ENCODE measurements around the gene BRF1. TPM values are rescaled to one million over a fixed set of nuclear protein-coding genes. Genes with fewer than 3 reads are reported as not detected.
A peak's percentile ranks its signal among the peaks of the same experiment; 100 is the strongest.

Gene BRF1
- total and polyA plus RNA-seq, 5 donors, result 17.9 to 21.1 (median 18.2) TPM

DNA sequence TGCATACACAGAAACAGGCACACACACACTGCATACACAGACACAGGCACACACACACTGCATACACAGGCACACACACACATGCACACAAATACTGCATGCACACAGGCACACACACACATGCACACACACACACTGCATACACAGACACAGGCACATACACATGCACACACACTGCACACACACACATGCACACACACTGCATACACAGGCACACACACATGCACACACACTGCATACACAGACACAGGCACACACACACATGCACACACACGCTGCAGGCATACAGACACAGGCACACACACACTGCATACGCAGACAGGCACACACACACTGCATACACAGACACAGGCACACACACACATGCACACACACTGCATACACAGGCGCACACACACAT lies 85.2 kb downstream of the BRF1 start:
- ATAC-seq (no peak), DNase-seq (no peak)
- intact Hi-C loops (cut with DNase I), result no loop called here
- Histone ChIP-seq H3K4me1 (ENCODE audit: control insufficient read depth, insufficient read depth, low read length) (no peaks in the 10 kb centered on the region), H3K4me3 (ENCODE audit: low read length) (no peak overlapping the region), H3K27ac (ENCODE audit: low read length) (no peak overlapping the region), H3K9me3 (ENCODE audit: control insufficient read depth, low read length) (no peaks in the 10 kb centered on the region), H3K27me3 (ENCODE audit: control insufficient read depth, insufficient read depth) (no peaks in the 10 kb centered on the region)
- 98% methylated on average over 3 of the region's 3 CpGs for WGBS

GRCh38 chr14:105214324-105214915 lies 86.4 kb downstream of the BRF1 start:
- intact Hi-C loops (cut with DNase I), result no loop called here
- no peak for ATAC-seq

DNA sequence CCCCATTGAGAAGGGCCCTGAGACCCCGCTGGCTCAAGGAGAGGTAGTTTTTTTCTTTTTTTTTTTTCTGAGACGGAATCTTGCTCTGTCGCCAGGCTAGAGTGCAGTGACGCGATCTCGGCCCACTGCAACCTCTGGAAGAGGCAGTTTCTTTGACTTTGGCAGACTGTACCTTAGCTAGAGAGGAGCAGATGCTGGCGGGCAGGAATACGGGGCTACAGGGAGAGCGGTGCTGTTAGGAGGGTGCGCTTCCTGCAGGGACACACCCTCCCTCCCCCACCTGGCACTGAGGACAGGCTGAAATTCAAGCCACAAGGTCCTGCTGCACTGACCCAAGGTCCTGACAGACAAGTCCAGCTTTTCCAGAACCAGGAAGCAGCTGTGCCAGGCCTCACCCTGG lies 87.4 kb downstream of the BRF1 start:
- ATAC-seq, result no peak
- intact Hi-C loops (cut with DNase I), result no loop called here

More at GRCh38 chr14:105214324-105214915, 86.4 kb downstream of the BRF1 start:
- Histone ChIP-seq H3K4me1 (ENCODE audit: control insufficient read depth, insufficient read depth, low read length) (no peaks in the 10 kb centered on the region), H3K4me3 (ENCODE audit: low read length) (no peak overlapping the region), H3K27me3 (ENCODE audit: control insufficient read depth, insufficient read depth) (no peaks in the 10 kb centered on the region), H3K27ac (ENCODE audit: low read length) (no peak overlapping the region), H3K9me3 (ENCODE audit: control insufficient read depth, low read length) (no peaks in the 10 kb centered on the region)
- WGBS, result 91% methylated on average over 14 of the region's 14 CpGs
- peak in 1 of 3 donors; percentile 40 for DNase-seq

GRCh38 chr14:105212541-105213300 lies 88.1 kb downstream of the BRF1 start:
- peak in 2 of 3 donors; percentile 27 to 36 for DNase-seq
- 90% methylated on average over 18 of the region's 18 CpGs for WGBS

More for the DNA sequence above, 87.4 kb downstream of the BRF1 start:
- Histone ChIP-seq H3K27ac (ENCODE audit: low read length) (no peak overlapping the region), H3K4me1 (ENCODE audit: control insufficient read depth, insufficient read depth, low read length) (no peaks in the 10 kb centered on the region), H3K9me3 (ENCODE audit: control insufficient read depth, low read length) (no peaks in the 10 kb centered on the region), H3K27me3 (ENCODE audit: control insufficient read depth, insufficient read depth) (no peaks in the 10 kb centered on the region), H3K4me3 (ENCODE audit: low read length) (no peak overlapping the region)
- 86% methylated on average over 10 of the region's 10 CpGs for WGBS
- peak in 1 of 3 donors; percentile 13 for DNase-seq

GRCh38 chr14:105211758-105212089 lies 89.1 kb downstream of the BRF1 start:
- Histone ChIP-seq H3K9me3 (ENCODE audit: control insufficient read depth, low read length) (no peaks in the 10 kb centered on the region), H3K27ac (ENCODE audit: low read length) (no peak overlapping the region), H3K4me1 (ENCODE audit: control insufficient read depth, insufficient read depth, low read length) (peaks cover 2% of the 10 kb centered on the region), H3K4me3 (ENCODE audit: low read length) (no peak overlapping the region), H3K27me3 (ENCODE audit: control insufficient read depth, insufficient read depth) (no peaks in the 10 kb centered on the region)
- no peak for ATAC-seq
- DNase-seq, result peak in 1 of 3 donors; percentile 21
- intact Hi-C loops (cut with DNase I), result no loop called here
- WGBS, result 88% methylated on average over 9 of the region's 9 CpGs

More at GRCh38 chr14:105212541-105213300, 88.1 kb downstream of the BRF1 start:
- Histone ChIP-seq H3K9me3 (ENCODE audit: control insufficient read depth, low read length) (no peaks in the 10 kb centered on the region), H3K27me3 (ENCODE audit: control insufficient read depth, insufficient read depth) (no peaks in the 10 kb centered on the region), H3K4me3 (ENCODE audit: low read length) (no peak overlapping the region), H3K4me1 (ENCODE audit: control insufficient read depth, insufficient read depth, low read length) (no peaks in the 10 kb centered on the region), H3K27ac (ENCODE audit: low read length) (no peak overlapping the region)
- ATAC-seq, result no peak
- intact Hi-C loops (cut with DNase I), result no loop called here

GRCh38 chr14:105211086-105211757 lies 89.6 kb downstream of the BRF1 start:
- Histone ChIP-seq H3K4me3 (ENCODE audit: low read length) (no peak overlapping the region), H3K27me3 (ENCODE audit: control insufficient read depth, insufficient read depth) (no peaks in the 10 kb centered on the region), H3K4me1 (ENCODE audit: control insufficient read depth, insufficient read depth, low read length) (peaks cover 2% of the 10 kb centered on the region), H3K27ac (ENCODE audit: low read length) (no peak overlapping the region), H3K9me3 (ENCODE audit: control insufficient read depth, low read length) (no peaks in the 10 kb centered on the region)
- WGBS, result 93% methylated on average over 23 of the region's 23 CpGs
- intact Hi-C loops (cut with DNase I), result no loop called here
- DNase-seq, result peak in 1 of 3 donors; percentile 51
- no peak for ATAC-seq

GRCh38 chr14:105210266-105211025 lies 90.4 kb downstream of the BRF1 start:
- Histone ChIP-seq H3K27me3 (ENCODE audit: control insufficient read depth, insufficient read depth) (no peaks in the 10 kb centered on the region), H3K4me3 (ENCODE audit: low read length) (no peak overlapping the region), H3K27ac (ENCODE audit: low read length) (no peak overlapping the region), H3K4me1 (ENCODE audit: control insufficient read depth, insufficient read depth, low read length) (peaks cover 2% of the 10 kb centered on the region), H3K9me3 (ENCODE audit: control insufficient read depth, low read length) (no peaks in the 10 kb centered on the region)
- WGBS, result 93% methylated on average over 30 of the region's 30 CpGs
- ATAC-seq, result no peak
- DNase-seq, result peak in 2 of 3 donors; percentile 32 to 44
- intact Hi-C loops (cut with DNase I), result no loop called here

DNA sequence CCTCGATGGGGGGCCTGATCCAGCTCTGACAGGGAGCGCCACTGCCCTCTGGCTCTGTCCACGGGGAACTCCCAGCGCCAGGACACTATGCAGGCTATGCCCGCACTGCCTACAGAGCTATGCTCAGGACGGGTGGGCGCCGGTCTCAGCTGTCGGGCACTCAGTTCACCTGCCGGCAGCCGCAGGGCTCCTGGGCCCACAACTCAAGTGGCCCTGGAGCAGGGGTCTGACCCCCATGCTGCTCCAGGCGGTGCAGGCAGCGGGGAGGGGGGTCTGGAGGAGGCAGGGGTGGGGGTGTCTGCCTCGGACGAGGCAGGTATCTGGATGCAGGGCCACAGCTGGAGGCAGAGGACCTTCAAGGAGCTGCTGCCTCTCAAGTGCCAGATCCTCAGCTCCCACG lies 91.2 kb downstream of the BRF1 start:
- ATAC-seq (no peak), DNase-seq (peak in 1 of 3 donors; percentile 56)
- Histone ChIP-seq H3K4me3 (ENCODE audit: low read length) (no peak overlapping the region), H3K9me3 (ENCODE audit: control insufficient read depth, low read length) (no peaks in the 10 kb centered on the region), H3K27me3 (ENCODE audit: control insufficient read depth, insufficient read depth) (no peaks in the 10 kb centered on the region), H3K4me1 (ENCODE audit: control insufficient read depth, insufficient read depth, low read length) (peaks cover 4% of the 10 kb centered on the region), H3K27ac (ENCODE audit: low read length) (no peak overlapping the region)
- 94% methylated on average over 16 of the region's 16 CpGs for WGBS
- intact Hi-C loops (cut with DNase I), result loop anchor here in 3 of 4 donors (5.0 to 10.0 kb wide), 6 partner anchors 73 to 325 kb away; partner anchors contain the start of gene CRIP1 (in 1 of the 3)

DNA sequence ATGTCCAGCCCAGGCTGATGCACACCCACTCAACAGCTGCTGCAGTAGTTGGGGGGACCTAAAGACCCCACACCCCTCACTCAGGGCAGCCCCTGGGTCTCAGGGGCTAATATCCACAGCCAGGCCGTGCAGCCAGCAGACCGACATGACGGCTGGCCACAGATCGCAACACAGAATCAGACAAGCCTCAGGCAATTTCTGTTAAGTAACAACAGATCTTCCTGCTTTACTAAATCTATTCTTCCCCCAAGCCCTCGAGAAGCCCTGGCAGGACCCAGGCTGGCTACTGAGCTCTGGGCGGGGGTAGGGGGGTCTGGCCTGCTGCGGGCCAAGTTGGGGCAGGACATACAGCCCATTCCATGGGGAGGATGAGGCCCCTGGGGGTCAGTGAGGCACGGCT lies 91.7 kb downstream of the BRF1 start:
- Histone ChIP-seq H3K27me3 (ENCODE audit: control insufficient read depth, insufficient read depth) (no peaks in the 10 kb centered on the region), H3K4me3 (ENCODE audit: low read length) (no peak overlapping the region), H3K4me1 (ENCODE audit: control insufficient read depth, insufficient read depth, low read length) (peaks cover 7% of the 10 kb centered on the region), H3K9me3 (ENCODE audit: control insufficient read depth, low read length) (no peaks in the 10 kb centered on the region), H3K27ac (ENCODE audit: low read length) (no peak overlapping the region)
- 91% methylated on average over 8 of the region's 8 CpGs for WGBS
- no peak for ATAC-seq
- intact Hi-C loops (cut with DNase I), result loop anchor here in 3 of 4 donors (5.0 to 10.0 kb wide), 6 partner anchors 73 to 326 kb away; partner anchors contain the start of gene CRIP1 (in 1 of the 3)
- peak in 1 of 3 donors; percentile 46 for DNase-seq

DNA sequence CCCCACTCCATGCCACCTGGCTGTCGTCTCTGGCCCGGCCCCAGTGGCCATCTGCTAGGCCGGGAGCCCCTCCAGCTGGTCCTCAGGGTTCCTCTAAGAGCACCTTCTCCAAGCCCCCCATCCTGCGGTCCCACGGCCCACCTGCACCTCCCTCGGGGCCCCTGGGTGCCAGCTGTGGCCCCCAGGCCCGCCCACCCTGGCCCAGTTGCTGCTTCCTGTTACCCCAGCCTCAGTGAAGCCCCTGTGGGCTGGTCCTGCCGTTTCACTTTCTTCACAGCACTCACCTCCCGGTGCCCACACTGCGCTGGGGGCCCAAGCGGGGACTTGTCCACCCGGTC lies 92.1 kb downstream of the BRF1 start:
- no peak for ATAC-seq
- 90% methylated on average over 12 of the region's 12 CpGs for WGBS
- H3K4me1 ChIP-seq (ENCODE audit: control insufficient read depth, insufficient read depth, low read length), result peaks cover 7% of the 10 kb centered on the region
- H3K27me3 ChIP-seq (ENCODE audit: control insufficient read depth, insufficient read depth), result no peaks in the 10 kb centered on the region
- no peak overlapping the region for H3K4me3 ChIP-seq (ENCODE audit: low read length)
- H3K27ac ChIP-seq (ENCODE audit: low read length), result no peak overlapping the region
- no peak for DNase-seq
- H3K9me3 ChIP-seq (ENCODE audit: control insufficient read depth, low read length), result no peaks in the 10 kb centered on the region
- intact Hi-C loops (cut with DNase I), result loop anchor here in 3 of 4 donors (5.0 to 10.0 kb wide), 6 partner anchors 74 to 326 kb away; partner anchors contain the start of gene CRIP1 (in 1 of the 3)

Measured in right cardiac atrium (tissue), 5 donors.